Upper lobe of right lung (tissue), 1 donor: ENCODE data around the gene TEX14. TPM values are rescaled to one million over a fixed set of nuclear protein-coding genes. Genes with fewer than 3 reads are reported as not detected.

ENCODE experiments used
- ATAC-seq: fragments of 200-7000 bp; cut with Tn5 transposase; one replicate; pipeline ENCODE4 v1.9.1; 2020; ENCODE audit warnings: mild to moderate bottlenecking, moderate library complexity
- DNase-seq: peaks from one replicate; pipeline ENCODE4 v3.0.0-alpha.2; 2020
- H3K27ac ChIP-seq: fragments of 200-600 bp; one replicate; pipeline ENCODE4 v1.8.0; 2022
- H3K27me3 ChIP-seq: fragments of 200-600 bp; one replicate; pipeline ENCODE4 v1.8.0; 2022; ENCODE audit warnings: mild to moderate bottlenecking
- H3K36me3 ChIP-seq: fragments of 200-600 bp; one replicate; pipeline ENCODE4 v1.8.0; 2022
- H3K4me1 ChIP-seq: fragments of 200-600 bp; one replicate; pipeline ENCODE4 v1.8.0; 2022
- H3K4me3 ChIP-seq: fragments of 200-600 bp; one replicate; pipeline ENCODE4 v1.8.0; 2022; ENCODE audit warnings: mild to moderate bottlenecking
- H3K9me3 ChIP-seq: fragments of 200-600 bp; one replicate; pipeline ENCODE4 v1.8.0; 2022
- intact Hi-C: fragments of 100-400 bp; cut with DNase I; formaldehyde crosslinking; loops from one replicate; pipeline ENCODE4 v1.11.0; 2022
- total RNA-seq: library from RNA; stranded (reverse); fragmentation: NEBNext Ultra II Directional; extraction: Animal tissue kit (Norgen Biotek cat#: 25700); gene quantifications from one replicate; pipeline ENCODE4 v1.2.1, GENCODE V29; 2021
- TF ChIP-seq, protein P1 (sequence below): fragments of 200-600 bp; IDR thresholded peaks from one replicate; pipeline ENCODE4 v1.8.0; 2022; ENCODE audit warnings: antibody characterized with exemption
- donor health status: DM: no; HTN: yes; CAD: no; lungs with severe emphysema.

Gene TEX14
- total RNA-seq, 1 donor from 2014 or later, result 1.3 TPM

DNA sequence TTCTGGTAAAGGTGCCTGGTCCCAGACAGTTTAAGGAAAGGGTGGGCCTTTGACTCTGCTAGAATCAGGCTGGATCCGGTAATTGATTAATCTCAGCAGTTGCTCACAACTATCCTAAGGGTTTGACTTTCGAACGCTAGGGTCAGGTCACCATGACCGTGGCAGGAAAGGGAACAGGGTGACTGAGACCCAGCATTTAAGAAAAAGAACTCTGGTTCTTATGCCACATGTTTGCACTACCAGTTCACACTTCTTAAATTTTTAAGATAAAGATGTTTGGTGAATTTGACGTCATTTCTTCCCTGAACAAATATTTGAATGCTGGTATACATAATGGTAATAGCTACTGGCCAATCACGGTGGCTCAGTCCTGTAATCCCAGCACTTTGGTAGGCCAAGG is 52.2 kb downstream of the TEX14 start:
- H3K9me3 ChIP-seq, result no peaks in the 10 kb centered on the region
- TF ChIP-seq, protein P1, sequence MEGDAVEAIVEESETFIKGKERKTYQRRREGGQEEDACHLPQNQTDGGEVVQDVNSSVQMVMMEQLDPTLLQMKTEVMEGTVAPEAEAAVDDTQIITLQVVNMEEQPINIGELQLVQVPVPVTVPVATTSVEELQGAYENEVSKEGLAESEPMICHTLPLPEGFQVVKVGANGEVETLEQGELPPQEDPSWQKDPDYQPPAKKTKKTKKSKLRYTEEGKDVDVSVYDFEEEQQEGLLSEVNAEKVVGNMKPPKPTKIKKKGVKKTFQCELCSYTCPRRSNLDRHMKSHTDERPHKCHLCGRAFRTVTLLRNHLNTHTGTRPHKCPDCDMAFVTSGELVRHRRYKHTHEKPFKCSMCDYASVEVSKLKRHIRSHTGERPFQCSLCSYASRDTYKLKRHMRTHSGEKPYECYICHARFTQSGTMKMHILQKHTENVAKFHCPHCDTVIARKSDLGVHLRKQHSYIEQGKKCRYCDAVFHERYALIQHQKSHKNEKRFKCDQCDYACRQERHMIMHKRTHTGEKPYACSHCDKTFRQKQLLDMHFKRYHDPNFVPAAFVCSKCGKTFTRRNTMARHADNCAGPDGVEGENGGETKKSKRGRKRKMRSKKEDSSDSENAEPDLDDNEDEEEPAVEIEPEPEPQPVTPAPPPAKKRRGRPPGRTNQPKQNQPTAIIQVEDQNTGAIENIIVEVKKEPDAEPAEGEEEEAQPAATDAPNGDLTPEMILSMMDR, result no peak
- DNase-seq (no peak), ATAC-seq (no peak)
- H3K36me3 ChIP-seq, result no peaks in the 10 kb centered on the region
- H3K27ac ChIP-seq, result no peak overlapping the region
- no peaks in the 10 kb centered on the region for H3K27me3 ChIP-seq
- intact Hi-C loops, result no loop called here
- H3K4me1 ChIP-seq, result no peaks in the 10 kb centered on the region
- no peak overlapping the region for H3K4me3 ChIP-seq

- DNase-seq, result no peak
- no peak overlapping the region for H3K27ac ChIP-seq
- TF ChIP-seq, protein P1, result no peak
- no peaks in the 10 kb centered on the region for H3K9me3 ChIP-seq
- no peaks in the 10 kb centered on the region for H3K36me3 ChIP-seq
- no peaks in the 10 kb centered on the region for H3K4me1 ChIP-seq
- no peak for ATAC-seq
- H3K4me3 ChIP-seq, result no peak overlapping the region
- H3K27me3 ChIP-seq, result no peaks in the 10 kb centered on the region
- intact Hi-C loops, result no loop called here
Observed at GRCh38 chr17:58637011-58637570, 54.8 kb downstream of the TEX14 start.

- DNase-seq (no peak), ATAC-seq (no peak)
- intact Hi-C loops, result no loop called here
- H3K27me3 ChIP-seq, result no peaks in the 10 kb centered on the region
- peaks cover 3% of the 10 kb centered on the region for H3K4me1 ChIP-seq
- no peaks in the 10 kb centered on the region for H3K9me3 ChIP-seq
- peak overlapping the region; percentile 42 for H3K4me3 ChIP-seq
- no peaks in the 10 kb centered on the region for H3K36me3 ChIP-seq
- H3K27ac ChIP-seq, result peak overlapping the region; percentile 91
- TF ChIP-seq, protein P1, result no peak
Observed at GRCh38 chr17:58632324-58633314, 59.2 kb downstream of the TEX14 start.

DNA sequence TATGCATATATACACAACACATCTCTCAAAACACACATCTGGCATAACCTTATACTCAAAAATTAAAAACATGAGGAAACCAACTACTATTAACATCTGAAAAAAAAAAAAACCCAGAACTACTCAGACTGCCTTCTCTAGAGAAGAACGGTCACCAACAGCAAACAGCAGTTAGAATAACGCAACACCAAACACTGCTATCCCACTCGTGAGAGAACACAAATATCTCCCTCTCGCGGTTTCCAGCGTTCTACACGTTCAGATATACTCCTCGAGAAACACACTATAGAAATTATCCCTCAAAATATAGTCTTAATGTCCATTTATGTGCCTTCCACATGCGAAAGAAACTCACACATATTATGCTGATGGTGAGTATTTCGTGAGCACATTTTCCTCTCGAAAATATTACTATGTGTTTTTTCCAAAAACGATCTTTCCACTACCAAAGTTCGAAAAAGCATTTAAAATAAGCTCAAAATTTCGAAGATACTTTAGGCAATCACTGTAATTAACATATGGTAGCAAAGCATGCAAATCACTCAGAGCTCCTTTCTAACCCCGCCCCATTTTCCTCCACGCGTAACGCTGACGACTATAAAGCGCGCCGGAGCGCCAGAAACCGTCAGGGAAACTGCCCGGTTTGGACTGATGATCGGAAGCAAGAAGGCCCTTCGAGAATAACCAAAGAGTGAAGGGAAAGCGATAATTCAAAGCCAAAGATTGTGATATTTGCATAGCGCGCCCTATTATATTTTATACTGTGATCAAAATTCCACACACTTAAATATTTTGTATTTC is 60.1 kb downstream of the TEX14 start:
- Histone ChIP-seq H3K9me3 (no peaks in the 10 kb centered on the region), H3K4me1 (peaks cover 8% of the 10 kb centered on the region), H3K4me3 (peak overlapping the region; percentile 42), H3K27me3 (no peaks in the 10 kb centered on the region), H3K36me3 (no peaks in the 10 kb centered on the region), H3K27ac (peak overlapping the region; percentile 91)
- DNase-seq, result peak; percentile 95
- TF ChIP-seq, protein P1, result peak; percentile 33
- ATAC-seq, result peak; percentile 95
- intact Hi-C loops, result no loop called here

DNA sequence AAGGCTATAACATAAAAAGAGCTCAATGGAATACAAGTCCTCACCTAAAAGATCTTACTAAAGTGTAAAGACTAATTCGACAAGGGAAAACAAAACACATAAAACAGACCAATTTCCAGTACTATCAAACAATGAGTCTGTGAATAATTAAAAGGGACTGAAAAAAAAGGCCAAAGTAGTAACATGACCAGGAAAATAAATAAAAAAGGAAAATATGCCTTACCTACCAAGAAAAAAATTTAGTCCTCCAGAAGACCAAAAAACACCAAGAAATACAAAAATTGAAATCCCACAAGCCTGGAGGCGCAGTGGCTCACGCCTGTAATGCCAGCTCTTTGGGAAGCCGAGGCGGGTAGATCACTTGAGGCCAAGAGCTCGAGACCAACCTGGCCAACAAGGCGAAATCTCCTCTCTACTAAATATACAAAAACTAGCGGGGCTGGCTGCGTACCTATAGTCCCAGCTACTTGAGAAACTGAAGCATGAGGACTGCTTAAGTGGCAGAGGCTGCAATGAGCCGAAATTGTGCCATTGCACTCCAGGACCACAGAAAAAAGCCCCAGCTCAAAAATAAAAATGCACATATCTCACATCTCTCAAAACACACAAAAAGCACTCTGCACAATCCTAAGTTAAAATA is 60.8 kb downstream of the TEX14 start:
- H3K27me3 ChIP-seq, result no peaks in the 10 kb centered on the region
- H3K36me3 ChIP-seq, result no peaks in the 10 kb centered on the region
- intact Hi-C loops, result no loop called here
- H3K4me3 ChIP-seq, result peak overlapping the region; percentile 42
- H3K27ac ChIP-seq, result peak overlapping the region; percentile 91
- DNase-seq, result no peak
- ATAC-seq, result no peak
- TF ChIP-seq, protein P1, result no peak
- H3K4me1 ChIP-seq, result peaks cover 8% of the 10 kb centered on the region
- no peaks in the 10 kb centered on the region for H3K9me3 ChIP-seq
